Nephron progenitor cell (in vitro differentiated cells): ENCODE measurements around the gene IL36A.

Experiments used
- DNase-seq: peaks from one replicate; pipeline ENCODE4 v3.0.0; 2021
- H3K27ac Mint-ChIP-seq: 2 replicates; pipeline ENCODE4 v1.8.0; 2021; ENCODE audit warnings: mild to moderate bottlenecking, moderate library complexity, mixed read lengths
- H3K27me3 Mint-ChIP-seq: 2 replicates; pipeline ENCODE4 v1.8.0; 2021; ENCODE audit warnings: mild to moderate bottlenecking, low read depth, mixed read lengths; ENCODE audit not compliant: poor library complexity
- H3K36me3 Mint-ChIP-seq: 2 replicates; pipeline ENCODE4 v1.8.0; 2021; ENCODE audit warnings: low read depth, mixed read lengths
- H3K4me1 Mint-ChIP-seq: 2 replicates; pipeline ENCODE4 v1.8.0; 2021; ENCODE audit warnings: mixed read lengths
- H3K4me3 Mint-ChIP-seq: 2 replicates; pipeline ENCODE4 v1.8.0; 2021; ENCODE audit warnings: mild to moderate bottlenecking, moderate library complexity, mixed read lengths
- H3K9me3 Mint-ChIP-seq: 2 replicates; pipeline ENCODE4 v1.8.0; 2021; ENCODE audit warnings: mild to moderate bottlenecking, moderate library complexity, mixed read lengths
- TF ChIP-seq, protein P1 (sequence below): fragments of 200-600 bp; sonication (generic); IDR thresholded peaks from 2 replicates; pipeline ENCODE4 v1.5.0; 2021; ENCODE audit warnings: antibody characterized with exemption

The IL36A gene

DNA sequence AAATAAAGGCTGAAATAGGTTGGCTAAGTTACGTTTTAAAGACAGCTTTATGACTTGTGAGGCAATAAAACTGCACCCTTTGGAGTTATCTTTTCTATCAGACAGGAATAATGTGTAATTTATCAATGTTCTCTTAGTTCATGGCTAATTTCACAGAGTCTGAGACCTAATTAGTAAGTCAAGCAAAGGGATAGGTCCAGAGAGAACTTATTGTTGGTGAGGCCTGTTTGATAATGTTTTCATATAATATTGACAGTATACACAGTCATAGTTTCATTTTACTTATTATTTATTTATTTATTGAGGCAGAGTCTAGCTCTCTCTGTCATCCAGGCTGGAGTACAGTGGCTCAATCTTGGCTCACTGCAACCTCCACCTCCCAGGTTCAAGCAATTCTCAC, 51.9 kb downstream of the IL36A start:
- no peak for DNase-seq
- Mint-ChIP-seq H3K27ac (no peak overlapping the region), H3K4me1 (no peaks in the 10 kb centered on the region), H3K9me3 (peaks cover 44% of the 10 kb centered on the region), H3K27me3 (peaks cover 40% of the 10 kb centered on the region), H3K36me3 (no peaks in the 10 kb centered on the region), H3K4me3 (no peak overlapping the region)
- TF ChIP-seq, protein P1, sequence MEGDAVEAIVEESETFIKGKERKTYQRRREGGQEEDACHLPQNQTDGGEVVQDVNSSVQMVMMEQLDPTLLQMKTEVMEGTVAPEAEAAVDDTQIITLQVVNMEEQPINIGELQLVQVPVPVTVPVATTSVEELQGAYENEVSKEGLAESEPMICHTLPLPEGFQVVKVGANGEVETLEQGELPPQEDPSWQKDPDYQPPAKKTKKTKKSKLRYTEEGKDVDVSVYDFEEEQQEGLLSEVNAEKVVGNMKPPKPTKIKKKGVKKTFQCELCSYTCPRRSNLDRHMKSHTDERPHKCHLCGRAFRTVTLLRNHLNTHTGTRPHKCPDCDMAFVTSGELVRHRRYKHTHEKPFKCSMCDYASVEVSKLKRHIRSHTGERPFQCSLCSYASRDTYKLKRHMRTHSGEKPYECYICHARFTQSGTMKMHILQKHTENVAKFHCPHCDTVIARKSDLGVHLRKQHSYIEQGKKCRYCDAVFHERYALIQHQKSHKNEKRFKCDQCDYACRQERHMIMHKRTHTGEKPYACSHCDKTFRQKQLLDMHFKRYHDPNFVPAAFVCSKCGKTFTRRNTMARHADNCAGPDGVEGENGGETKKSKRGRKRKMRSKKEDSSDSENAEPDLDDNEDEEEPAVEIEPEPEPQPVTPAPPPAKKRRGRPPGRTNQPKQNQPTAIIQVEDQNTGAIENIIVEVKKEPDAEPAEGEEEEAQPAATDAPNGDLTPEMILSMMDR: no peak
